Left ventricle myocardium inferior (tissue), 1 donor: Measurements from ENCODE around the gene FAF1. TPM values are rescaled to one million over a fixed set of nuclear protein-coding genes. Genes with fewer than 3 reads are reported as not detected.
"Not testable (repeated sequence)": the region's sequence is repeated elsewhere in the genome, so short reads cannot be mapped to it uniquely, and the experiment has no call there.

ENCODE experiments used
- DNase-seq: peaks from one replicate; pipeline ENCODE4 v3.0.0-alpha.2; 2020
- H3K27ac ChIP-seq: fragments of 200-600 bp; replicated peaks from 2 replicates; pipeline ENCODE4 v1.8.0; 2021
- H3K27me3 ChIP-seq: fragments of 200-600 bp; 2 replicates; pipeline ENCODE4 v1.8.0; 2021; ENCODE audit warnings: low read depth
- H3K36me3 ChIP-seq: fragments of 200-600 bp; 2 replicates; pipeline ENCODE4 v1.8.0; 2021
- H3K4me1 ChIP-seq: fragments of 200-600 bp; 2 replicates; pipeline ENCODE4 v1.8.0; 2021
- H3K4me3 ChIP-seq: fragments of 200-600 bp; 2 replicates; pipeline ENCODE4 v1.8.0; 2021; ENCODE audit warnings: mild to moderate bottlenecking, moderate library complexity
- H3K9me3 ChIP-seq: fragments of 200-600 bp; replicated peaks from 2 replicates; pipeline ENCODE4 v1.8.0; 2021
- CTCF ChIP-seq: fragments of 200-600 bp; IDR thresholded peaks from 2 replicates; pipeline ENCODE4 v1.8.0; 2021; ENCODE audit warnings: antibody characterized with exemption, mild to moderate bottlenecking, borderline replicate concordance
- intact Hi-C: fragments of 100-400 bp; cut with micrococcal nuclease; formaldehyde crosslinking; loops from one replicate; pipeline ENCODE4 v1.11.0; 2022
- long read RNA-seq: library from polyadenylated mRNA; unstranded; transcript quantifications from one replicate; pipeline ENCODE4 v2.0.0, GENCODE V29; 2021
- total RNA-seq: library from RNA; stranded (reverse); fragmentation: NEBNext Ultra II Directional; extraction: Animal tissue kit (Norgen Biotek cat#: 25700); gene quantifications from one replicate; pipeline ENCODE4 v1.2.1, GENCODE V29; 2021
- donor health status: DM: no; HTN: yes; CAD: no; lungs with severe emphysema.

The FAF1 gene
- total RNA-seq = 80.0 TPM
- long read RNA-seq, full-length matches to known transcripts = 105 of 121 reads
- long read RNA-seq, partial matches to known transcripts = 8 of 121 reads
- long read RNA-seq, other reads (novel, unspliced or antisense) = 8 of 121 reads

GRCh38 chr1:50959913-50960844 lies at the start of gene FAF1:
Gene FAF1, minus strand, starts transcription at chr1:50960267. Its CDS starts 456 bp downstream, at chr1:50959811.
- Histone ChIP-seq H3K36me3 (no peaks in the 10 kb centered on the region), H3K4me3 (peak within 1 kb of the TSS; percentile 79), H3K27ac (peak within 1 kb of the TSS; percentile 93), H3K4me1 (peaks cover 42% of the 10 kb centered on the region), H3K9me3 (no peaks in the 10 kb centered on the region), H3K27me3 (no peaks in the 10 kb centered on the region)
- DNase-seq = peak; percentile 97
- intact Hi-C loops = no loop called here
- TF ChIP-seq CTCF = peak; percentile 46

- no peak for TF ChIP-seq CTCF
- H3K4me1 ChIP-seq = no peaks in the 10 kb centered on the region
- H3K9me3 ChIP-seq = peaks cover 22% of the 10 kb centered on the region
- intact Hi-C loops = no loop called here
- H3K4me3 ChIP-seq = no peak overlapping the region
- H3K27ac ChIP-seq = no peak overlapping the region
- DNase-seq = no peak
- no peaks in the 10 kb centered on the region for H3K27me3 ChIP-seq
- H3K36me3 ChIP-seq = no peaks in the 10 kb centered on the region
These were observed 49.3 kb upstream of the FAF1 start for GRCh38 chr1:51009381-51009780.

DNA sequence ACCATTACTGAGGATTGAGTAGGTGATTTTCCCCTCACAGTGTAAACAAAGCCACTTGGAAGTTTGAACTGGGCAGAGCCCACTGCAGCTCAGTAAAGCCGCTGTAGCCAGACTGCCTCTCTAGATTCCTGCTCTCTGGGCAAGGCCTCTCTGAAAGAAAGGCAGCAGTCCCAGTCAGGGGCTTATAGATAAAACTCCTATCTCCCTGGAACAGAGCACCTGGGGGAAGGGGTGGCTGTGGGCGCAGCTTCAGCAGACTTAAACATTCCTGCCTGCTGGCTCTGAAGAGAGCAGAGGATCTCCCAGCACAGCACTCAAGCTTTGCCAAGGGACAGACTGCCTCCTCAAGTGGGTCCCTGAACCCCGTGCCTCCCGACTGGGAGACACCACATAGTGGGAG lies 45.5 kb upstream of the FAF1 start:
- H3K9me3 ChIP-seq, H3K36me3 ChIP-seq, H3K27me3 ChIP-seq, H3K4me1 ChIP-seq, intact Hi-C loops, H3K27ac ChIP-seq, DNase-seq, H3K4me3 ChIP-seq: not testable (repeated sequence)

DNA sequence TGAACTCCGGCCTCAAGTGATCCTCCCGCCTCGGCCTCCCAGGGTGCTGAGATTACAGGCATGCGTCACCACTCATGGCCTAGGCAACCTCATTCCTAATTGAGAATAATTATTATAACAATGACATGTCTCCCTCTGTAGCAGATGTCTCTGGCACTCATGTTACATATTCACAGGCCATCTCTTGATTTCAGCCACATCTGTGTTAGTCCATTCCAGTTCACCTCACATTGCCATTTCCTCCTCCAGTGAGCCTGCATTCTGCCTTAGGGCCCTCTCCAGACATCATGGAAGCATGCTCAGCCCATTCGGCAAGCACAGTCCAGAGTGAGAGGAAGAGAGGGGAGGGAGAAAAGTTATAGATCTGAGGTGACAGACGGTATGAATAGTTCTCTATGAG lies 42.4 kb upstream of the FAF1 start:
- DNase-seq = no peak
- no peak for TF ChIP-seq CTCF
- no peak overlapping the region for H3K4me3 ChIP-seq
- no peaks in the 10 kb centered on the region for H3K9me3 ChIP-seq
- H3K4me1 ChIP-seq = no peaks in the 10 kb centered on the region
- intact Hi-C loops = no loop called here
- H3K36me3 ChIP-seq = no peaks in the 10 kb centered on the region
- no peaks in the 10 kb centered on the region for H3K27me3 ChIP-seq
- no peak overlapping the region for H3K27ac ChIP-seq

DNA sequence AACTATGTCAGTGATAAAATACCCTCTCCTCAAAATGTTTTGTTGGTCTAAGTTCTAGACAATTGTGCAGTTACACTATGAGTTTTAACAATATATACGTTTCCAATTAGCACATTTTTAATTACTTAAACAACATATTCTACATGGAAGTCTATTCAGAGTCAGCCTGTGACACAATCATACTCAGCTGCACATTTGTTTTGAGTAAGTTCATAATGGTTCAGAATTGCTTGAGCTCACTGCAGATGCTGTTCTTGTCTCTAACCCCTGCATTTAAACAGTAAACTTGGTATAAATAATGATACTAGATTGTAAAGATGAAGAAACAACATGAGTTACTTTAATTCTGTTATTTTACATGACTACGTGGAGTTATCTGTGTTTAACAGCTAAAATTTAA lies 40.6 kb upstream of the FAF1 start:
- no peak for TF ChIP-seq CTCF
- no peaks in the 10 kb centered on the region for H3K27me3 ChIP-seq
- intact Hi-C loops = no loop called here
- H3K9me3 ChIP-seq = no peaks in the 10 kb centered on the region
- DNase-seq = no peak
- H3K4me3 ChIP-seq = no peak overlapping the region
- no peaks in the 10 kb centered on the region for H3K36me3 ChIP-seq
- H3K4me1 ChIP-seq = no peaks in the 10 kb centered on the region
- H3K27ac ChIP-seq = no peak overlapping the region

DNA sequence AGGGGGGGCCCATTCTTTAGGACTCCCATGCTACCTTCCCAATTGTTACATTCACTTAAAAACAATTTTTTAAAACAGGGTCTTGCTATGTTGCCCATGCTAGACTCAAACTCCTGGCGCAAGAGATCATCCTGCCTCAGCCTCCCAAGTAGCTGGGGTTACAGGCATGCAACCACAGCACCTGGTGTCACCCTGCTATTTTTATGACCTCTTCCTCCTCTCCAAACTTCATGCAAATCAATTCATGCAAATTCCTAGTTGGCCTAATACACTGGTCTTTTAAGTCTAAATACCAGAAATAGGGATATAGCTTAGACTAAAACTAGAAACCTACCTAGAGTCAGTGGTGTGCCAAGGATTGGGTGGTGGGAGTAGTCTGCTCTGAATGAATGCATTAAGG lies 40.1 kb upstream of the FAF1 start:
- no peak for DNase-seq
- TF ChIP-seq CTCF = no peak
- no peaks in the 10 kb centered on the region for H3K36me3 ChIP-seq
- no peaks in the 10 kb centered on the region for H3K4me1 ChIP-seq
- no peak overlapping the region for H3K4me3 ChIP-seq
- intact Hi-C loops = no loop called here
- H3K27ac ChIP-seq = no peak overlapping the region
- no peaks in the 10 kb centered on the region for H3K9me3 ChIP-seq
- no peaks in the 10 kb centered on the region for H3K27me3 ChIP-seq

DNA sequence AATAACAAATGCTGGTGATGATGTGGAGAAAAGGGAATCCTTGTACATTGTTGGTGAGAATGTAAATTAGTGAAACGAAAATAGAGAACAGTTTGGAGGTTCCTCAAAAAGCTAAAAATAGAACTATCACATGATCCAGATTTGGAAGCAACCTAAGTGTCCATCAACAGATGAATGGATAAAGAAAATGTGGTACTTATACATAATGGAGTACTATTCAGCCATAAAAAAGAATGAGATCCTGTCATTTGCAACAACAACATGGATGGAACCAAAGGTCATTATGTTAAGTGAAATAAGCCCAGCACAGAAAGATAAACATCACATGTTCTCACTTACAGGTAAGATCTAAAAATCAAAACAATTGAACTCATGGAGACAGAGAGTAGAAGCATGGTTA lies 39.3 kb upstream of the FAF1 start:
- H3K27me3 ChIP-seq, H3K36me3 ChIP-seq, H3K27ac ChIP-seq, DNase-seq, H3K9me3 ChIP-seq, H3K4me1 ChIP-seq, intact Hi-C loops, H3K4me3 ChIP-seq: not testable (repeated sequence)
